Aorta (tissue), 5 donors: ENCODE results near the gene BMP7. TPM values are rescaled to one million over a fixed set of nuclear protein-coding genes. Genes with fewer than 3 reads are reported as not detected.

Experiments
- ATAC-seq: fragments of 200-7000 bp; cut with Tn5 transposase; one replicate; pipeline ENCODE4 v1.9.1; 2022; ENCODE audit warnings: moderate library complexity; ENCODE audit not compliant: low FRiP score
- DNase-seq, 2 donors: peaks; one replicate each; pipeline ENCODE4 v3.0.0-alpha.2; 2020
- H3K27ac ChIP-seq, 2 donors: one replicate each; pipeline ENCODE4 v1.5.1; 2013; ENCODE audit warnings: low read length in 2 of 2, mild to moderate bottlenecking in 2 of 2, moderate library complexity in 2 of 2, control low read depth in 1 of 2, inconsistent platforms in 1 of 2, low read depth in 1 of 2
- H3K27me3 ChIP-seq, 2 donors: one replicate each; pipeline ENCODE4 v1.6.1; 2013; ENCODE audit warnings: control low read depth in 1 of 2, low read length in 1 of 2, mild to moderate bottlenecking in 1 of 2, moderate library complexity in 1 of 2; ENCODE audit not compliant: insufficient read depth in 2 of 2, control insufficient read depth in 1 of 2
- H3K36me3 ChIP-seq, 2 donors: one replicate each; pipeline ENCODE4 v1.6.1; 2013; ENCODE audit warnings: control low read depth in 1 of 2, low read length in 1 of 2, mild to moderate bottlenecking in 1 of 2; ENCODE audit not compliant: insufficient read depth in 2 of 2, control insufficient read depth in 1 of 2
- H3K4me1 ChIP-seq, 2 donors: one replicate each; pipeline ENCODE4 v1.6.1; 2013; ENCODE audit warnings: low read length in 2 of 2, control low read depth in 1 of 2, mild to moderate bottlenecking in 1 of 2, moderate library complexity in 1 of 2; ENCODE audit not compliant: insufficient read depth in 2 of 2, control insufficient read depth in 1 of 2
- H3K4me3 ChIP-seq, 2 donors: one replicate each; pipeline ENCODE4 v1.5.1; 2013; ENCODE audit warnings: low read length in 2 of 2, control low read depth in 1 of 2, mild to moderate bottlenecking in 1 of 2
- H3K9me3 ChIP-seq: one replicate; pipeline ENCODE4 v1.6.1; 2013; ENCODE audit warnings: mild to moderate bottlenecking, low read length; ENCODE audit not compliant: control insufficient read depth
- WGBS, 2 donors: extraction: QIAGEN DNeasy Blood & Tissue Kit; methylation state at CpG; one replicate each; pipeline ENCODE4 v1.1.7; 2013; 5-methylcytosine and 5-hydroxymethylcytosine counted together
- intact Hi-C, 2 donors: fragments of 100-400 bp; cut with DNase I; formaldehyde crosslinking; loops; one replicate each; pipeline versions ENCODE4 v1.14.2 to v1.15.0; 2022
- polyA plus RNA-seq, 2 donors: library from polyadenylated mRNA; stranded (reverse); fragments of 200-250 nt; gene quantifications; one replicate each; pipeline ENCODE4 v1.2.3, GENCODE V29; 2013
- total RNA-seq, 2 donors: library from RNA; stranded (reverse); fragmentation: NEBNext Ultra II Directional; extraction: Animal tissue kit (Norgen Biotek cat#: 25700); gene quantifications; one replicate each; pipeline ENCODE4 v1.2.1, GENCODE V29; 2021
- donor health status: healthy with polysubstance abuse.
- donor health status: Bipolar disorder and iron deficiency.
- donor health status: DM: no; HTN: no; CAD: no.
- donor health status: DM: no; HTN: no; CAD: no.
- donor health status: DM: yes; HTN: yes; CAD: no.

Gene BMP7
- total and polyA plus RNA-seq, 4 donors: 0.52 to 1.0 TPM; not detected in 2

DNA sequence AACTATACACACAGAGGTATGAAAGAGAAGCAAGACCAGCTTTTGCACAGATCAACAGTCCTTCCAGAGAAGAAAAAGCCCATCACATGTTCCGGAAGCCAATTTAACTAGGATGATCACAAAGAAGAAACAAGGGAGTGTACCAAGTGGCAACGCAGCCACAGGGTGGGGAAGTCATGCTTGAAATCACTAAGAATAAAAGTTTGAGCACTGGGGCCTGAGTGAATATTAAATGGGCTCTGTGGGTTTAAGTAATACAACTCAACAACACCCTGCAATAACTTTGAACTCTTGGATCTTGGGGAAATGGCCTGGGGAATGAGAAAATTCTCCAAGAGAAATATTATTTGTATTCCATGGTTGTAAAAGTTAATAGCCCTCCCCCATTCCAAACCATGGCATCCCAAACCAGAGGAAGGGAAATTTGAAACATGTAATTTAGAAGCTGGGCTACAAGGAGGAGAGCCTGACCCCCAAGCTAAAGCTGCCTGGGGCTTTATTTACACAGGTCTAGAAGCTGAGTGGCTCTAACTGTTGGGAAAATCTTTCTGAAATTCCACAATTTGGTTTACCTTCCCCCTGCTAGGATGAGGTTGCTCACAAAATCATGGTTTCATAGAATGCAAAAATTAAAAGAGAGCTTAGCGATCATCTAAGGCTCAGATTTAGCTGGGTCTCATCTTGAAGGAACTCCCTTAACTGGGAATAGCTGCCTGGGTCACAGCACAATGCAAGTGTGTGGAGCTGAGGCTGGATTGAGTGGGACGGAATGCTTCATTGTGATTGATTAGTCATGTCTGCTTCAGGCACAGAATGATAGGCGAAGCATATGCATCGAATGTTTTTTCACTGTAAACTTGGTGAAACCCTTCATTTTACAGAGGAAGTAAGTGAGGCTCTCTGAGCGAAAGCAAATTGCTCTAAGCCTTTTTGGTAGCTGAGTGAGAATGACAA lies 143.6 kb downstream of the BMP7 start:
- intact Hi-C loops: no loop called here
- 52 to 57% methylated on average over 7 of the region's 7 CpGs for WGBS, 2 donors
- Histone ChIP-seq H3K4me1 (no peaks in the 10 kb centered on the region), H3K4me3 (no peak overlapping the region), H3K27me3 (no peaks in the 10 kb centered on the region), H3K36me3 (no peaks in the 10 kb centered on the region), H3K27ac (no peak overlapping the region), H3K9me3 (no peaks in the 10 kb centered on the region)
- no peak for ATAC-seq
- no peak for DNase-seq

- intact Hi-C loops: no loop called here
- H3K27ac ChIP-seq: no peak overlapping the region
- H3K4me1 ChIP-seq: no peaks in the 10 kb centered on the region
- H3K36me3 ChIP-seq: no peaks in the 10 kb centered on the region
- ATAC-seq (no peak), DNase-seq (no peak)
- no peaks in the 10 kb centered on the region for H3K9me3 ChIP-seq
- H3K27me3 ChIP-seq: no peaks in the 10 kb centered on the region
- 85 to 86% methylated on average over 4 of the region's 4 CpGs for WGBS, 2 donors
- no peak overlapping the region for H3K4me3 ChIP-seq
Measured at GRCh38 chr20:57118964-57119363, 147.5 kb downstream of the BMP7 start.

Other genes starting within 250 kb of the BMP7 start
- not detected for gene SPO11, start 63.2 kb upstream of the BMP7 start, total RNA-seq
- gene SPO11, start 63.2 kb upstream of the BMP7 start, polyA plus RNA-seq: not detected
- 10 to 100 TPM; 11.6 to 19.4 TPM for gene RAE1, start 84.6 kb upstream of the BMP7 start, total RNA-seq
- 1 to 10 TPM; 3.6 to 9.9 TPM for gene RAE1, start 84.6 kb upstream of the BMP7 start, polyA plus RNA-seq
- gene RBM38, start 124.8 kb upstream of the BMP7 start, total RNA-seq: 10 to 100 TPM; 19.3 to 20.7 TPM
- 10 to 100 TPM in 1 of 2 donors, 1 to 10 TPM in 1; 7.3 to 14.7 TPM for gene RBM38, start 124.8 kb upstream of the BMP7 start, polyA plus RNA-seq